Fibroblast of lung (primary cell): ENCODE results near the gene FANCM.

ENCODE experiments used
- CTCF ChIP-seq, 2 donors: IDR thresholded peaks in 1 of 2; conservative IDR thresholded peaks in 1 of 2; 1 replicate in 1 of 2; 2 replicates in 1 of 2; pipeline ENCODE4 v1.5.1; 2011 to 2012; ENCODE audit warnings: low read length in 2 of 2, control low read depth in 1 of 2, inconsistent platforms in 1 of 2, low read depth in 1 of 2, mild to moderate bottlenecking in 1 of 2
- EZH2 ChIP-seq: IDR thresholded peaks from 2 replicates; pipeline ENCODE4 v1.5.1; 2012; ENCODE audit warnings: low read length, control low read depth, mild to moderate bottlenecking; ENCODE audit errors: missing control alignments

DNA sequence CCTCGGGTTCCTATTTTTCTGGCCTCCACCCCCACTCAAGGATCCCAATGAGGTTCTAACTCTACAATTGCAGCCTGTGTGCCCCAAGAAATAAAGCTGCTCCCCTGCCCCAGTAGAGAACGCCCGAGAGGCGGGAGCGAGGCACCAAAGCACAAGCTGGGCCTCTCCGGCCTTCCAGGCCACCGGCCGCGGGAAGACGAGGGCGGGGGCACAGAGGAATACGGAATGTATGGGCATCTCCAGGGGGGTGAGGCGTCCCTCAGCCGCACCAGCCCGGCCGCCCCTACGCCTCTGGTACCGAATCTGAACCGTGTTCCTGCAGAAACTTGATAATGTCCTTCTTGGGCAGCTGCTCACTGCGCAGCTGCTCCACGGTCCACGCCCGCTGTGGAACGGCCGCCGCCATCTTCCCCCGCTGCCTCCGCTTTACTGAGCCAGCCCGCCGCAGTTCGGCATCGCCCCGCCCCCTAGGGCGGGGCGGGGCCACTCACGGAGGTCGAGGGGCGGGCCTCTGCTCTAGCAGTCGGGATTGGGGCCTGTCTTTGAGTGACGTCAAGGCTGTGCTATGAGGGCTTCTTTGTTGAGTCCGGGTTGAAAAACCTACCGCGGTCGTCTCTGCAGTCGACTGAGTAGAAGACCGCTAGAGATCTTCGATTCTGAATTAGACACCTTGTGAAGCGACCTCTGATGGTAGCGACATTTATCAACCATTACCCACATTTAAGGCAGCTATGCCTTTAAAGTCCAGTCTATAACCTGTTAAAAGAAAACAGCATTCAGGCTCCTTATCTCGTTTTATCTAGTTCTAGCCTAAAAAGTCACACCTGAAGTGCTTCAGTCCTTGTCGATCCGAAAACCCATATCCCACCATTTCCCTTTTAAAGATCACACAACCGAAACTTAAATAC is 1.4 kb upstream of the FANCM start, which contains the start of gene FKBP3:
- TF ChIP-seq CTCF (conservative IDR thresholded peaks at IDR 0.05 in 1 of 2, IDR thresholded peaks at IDR 0.05 in 1 of 2; ENCODE audit: low read depth in 1 of 2, low read length in 2 of 2) (no peak), EZH2 (no peak)
